Ascending aorta (tissue), 2 donors: Measurements from ENCODE around the gene GSTK1. TPM values are rescaled to one million over a fixed set of nuclear protein-coding genes. Genes with fewer than 3 reads are reported as not detected.
"Not testable (repeated sequence)": the region's sequence is repeated elsewhere in the genome, so short reads cannot be mapped to it uniquely, and the experiment has no call there.

Source experiments
- DNase-seq, 2 donors: peaks; one replicate each; pipeline ENCODE4 v3.0.0-alpha.2; 2019; ENCODE audit warnings: low spot score in 2 of 2
- H3K27ac ChIP-seq, 2 donors: fragments of 200-600 bp; sonication (generic); one replicate each; pipeline ENCODE4 v1.5.1; 2016 to 2017; ENCODE audit warnings: mild to moderate bottlenecking in 1 of 2
- H3K27me3 ChIP-seq: fragments of 200-600 bp; sonication (generic); one replicate; pipeline ENCODE4 v1.5.1; 2017
- H3K36me3 ChIP-seq, 2 donors: fragments of 200-600 bp; sonication (generic); one replicate each; pipeline ENCODE4 v1.5.1; 2016
- H3K4me1 ChIP-seq, 2 donors: fragments of 200-600 bp; sonication (generic); one replicate each; pipeline ENCODE4 v1.5.1; 2016 to 2017; ENCODE audit warnings: mild to moderate bottlenecking in 1 of 2
- H3K4me3 ChIP-seq, 2 donors: fragments of 200-600 bp; sonication (generic); one replicate each; pipeline ENCODE4 v1.5.1; 2016 to 2017; ENCODE audit warnings: mild to moderate bottlenecking in 1 of 2
- H3K9me3 ChIP-seq, 2 donors: fragments of 200-600 bp; sonication (generic); one replicate each; pipeline ENCODE4 v1.5.1; 2016
- CTCF ChIP-seq, 3 experiments: fragments of 200-600 bp in 2 of 3; fragments of 450-650 bp in 1 of 3; sonication (generic) in 2 of 3; IDR thresholded peaks; one replicate each; pipeline ENCODE4 v1.5.1; 2016 to 2019; ENCODE audit warnings: antibody characterized with exemption in 3 of 3, mild to moderate bottlenecking in 1 of 3, moderate library complexity in 1 of 3
- intact Hi-C: fragments of 100-400 bp; cut with DNase I; formaldehyde crosslinking; loops from one replicate; pipeline ENCODE4 v1.15.1; 2023
- total RNA-seq: library from RNA; depleted of rRNA; stranded (reverse); fragments of >200 nt; gene quantifications from one replicate; pipeline ENCODE4 v1.1.0, GENCODE V29; 2016

Gene GSTK1
- total RNA-seq, 1 donor from 2014 or later = 174 TPM

- Histone ChIP-seq H3K27me3 (no peaks in the 10 kb centered on the region), H3K27ac (no peak overlapping the region), H3K36me3 (no peaks in the 10 kb centered on the region), H3K4me1 (peaks cover 4 to 8% of the 10 kb centered on the region in 2 donors), H3K9me3 (no peaks in the 10 kb centered on the region), H3K4me3 (no peak overlapping the region)
- DNase-seq = no peak
- intact Hi-C loops = no loop called here
- no peak for TF ChIP-seq CTCF (IDR thresholded peaks at IDR 0.05)
These were observed 3.5 kb upstream of the GSTK1 start for GRCh38 chr7:143259765-143260164.

GRCh38 chr7:143261901-143262300, 1.3 kb upstream of the GSTK1 start:
- H3K4me1 ChIP-seq = peaks cover 4 to 9% of the 10 kb centered on the region in 2 donors
- no peak overlapping the region for H3K27ac ChIP-seq
- H3K36me3 ChIP-seq = peaks cover 0 to 2% of the 10 kb centered on the region in 2 donors
- no peak for TF ChIP-seq CTCF (IDR thresholded peaks at IDR 0.05)
- no peaks in the 10 kb centered on the region for H3K9me3 ChIP-seq
- H3K27me3 ChIP-seq = no peaks in the 10 kb centered on the region
- DNase-seq = no peak
- intact Hi-C loops = no loop called here
- H3K4me3 ChIP-seq = no peak overlapping the region

- intact Hi-C loops, H3K4me1 ChIP-seq, H3K9me3 ChIP-seq, H3K27me3 ChIP-seq, DNase-seq: not testable (repeated sequence)
- Histone ChIP-seq H3K4me3 (peak overlapping the region; percentile 85 to 94), H3K27ac (peak overlapping the region; percentile 76 to 82), H3K36me3 (peaks cover 19 to 23% of the 10 kb centered on the region in 2 donors)
These were observed 941 bp downstream of the GSTK1 start for GRCh38 chr7:143264196-143264568.

GRCh38 chr7:143265017-143265693, 1.9 kb downstream of the GSTK1 start:
- peaks cover 4 to 9% of the 10 kb centered on the region in 2 donors for H3K4me1 ChIP-seq
- no peak overlapping the region for H3K4me3 ChIP-seq
- H3K9me3 ChIP-seq = no peaks in the 10 kb centered on the region
- peak overlapping the region in 1 of 2 donors; percentile 76 for H3K27ac ChIP-seq
- H3K36me3 ChIP-seq = peaks cover 19 to 27% of the 10 kb centered on the region in 2 donors
- intact Hi-C loops = no loop called here
- no peak for TF ChIP-seq CTCF (IDR thresholded peaks at IDR 0.05)
- H3K27me3 ChIP-seq = no peaks in the 10 kb centered on the region
- DNase-seq = no peak

GRCh38 chr7:143269251-143269650, 6.0 kb downstream of the GSTK1 start:
- DNase-seq = no peak
- peaks cover 19 to 27% of the 10 kb centered on the region in 2 donors for H3K36me3 ChIP-seq
- H3K4me1 ChIP-seq = peaks cover 0 to 6% of the 10 kb centered on the region in 2 donors
- H3K27ac ChIP-seq = no peak overlapping the region
- TF ChIP-seq CTCF (IDR thresholded peaks at IDR 0.05) = no peak
- intact Hi-C loops = no loop called here
- no peak overlapping the region for H3K4me3 ChIP-seq
- no peaks in the 10 kb centered on the region for H3K27me3 ChIP-seq
- H3K9me3 ChIP-seq = no peaks in the 10 kb centered on the region

- H3K4me3 ChIP-seq = no peak overlapping the region
- H3K9me3 ChIP-seq = no peaks in the 10 kb centered on the region
- intact Hi-C loops = no loop called here
- H3K4me1 ChIP-seq = no peaks in the 10 kb centered on the region
- no peak for DNase-seq
- H3K36me3 ChIP-seq = peaks cover 19 to 27% of the 10 kb centered on the region in 2 donors
- no peaks in the 10 kb centered on the region for H3K27me3 ChIP-seq
- TF ChIP-seq CTCF (IDR thresholded peaks at IDR 0.05) = no peak
- no peak overlapping the region for H3K27ac ChIP-seq
These were observed 8.0 kb downstream of the GSTK1 start for GRCh38 chr7:143271240-143271639.
